ENCODE results near the gene SCFD2.
"Not testable (repeated sequence)": the region's sequence is repeated elsewhere in the genome, so short reads cannot be mapped to it uniquely, and the experiment has no call there.

SCFD2 gene

DNA sequence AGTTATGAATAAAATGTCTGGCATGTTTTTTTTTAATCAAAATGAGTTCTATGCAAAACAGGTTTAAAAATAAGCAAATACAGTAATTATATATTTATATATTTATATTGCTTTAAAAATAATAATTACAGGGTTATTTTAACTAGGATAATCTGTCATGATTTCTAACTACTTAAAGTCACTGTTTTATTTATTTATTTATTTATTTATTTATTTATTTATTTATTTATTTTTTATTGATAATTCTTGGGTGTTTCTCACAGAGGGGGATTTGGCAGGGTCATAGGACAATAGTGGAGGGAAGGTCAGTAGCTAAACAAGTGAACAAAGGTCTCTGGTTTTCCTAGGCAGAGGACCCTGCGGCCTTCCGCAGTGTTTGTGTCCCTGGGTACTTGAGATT, 129.2 kb downstream of the SCFD2 start:
- not testable (repeated sequence) for DNase-seq

DNA sequence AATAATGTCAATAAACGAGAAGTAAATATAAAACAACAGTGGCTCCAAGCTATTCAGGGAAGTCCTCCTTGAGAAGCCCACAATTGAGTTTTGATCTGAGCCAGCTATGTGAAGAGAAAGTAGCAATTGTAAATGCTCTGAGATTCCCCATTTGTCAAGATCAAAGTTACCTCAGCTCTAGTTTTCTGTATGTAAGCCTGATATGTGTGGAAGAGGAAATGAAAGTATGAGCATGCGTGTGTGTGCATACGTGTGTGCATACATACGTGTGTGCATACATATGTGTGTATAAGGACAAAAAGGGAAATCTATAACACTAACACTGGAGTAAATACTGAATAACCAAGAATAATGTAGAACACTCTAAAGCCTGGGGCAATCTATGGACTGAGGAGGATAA, 130.3 kb downstream of the SCFD2 start:
- no peak for DNase-seq

DNA sequence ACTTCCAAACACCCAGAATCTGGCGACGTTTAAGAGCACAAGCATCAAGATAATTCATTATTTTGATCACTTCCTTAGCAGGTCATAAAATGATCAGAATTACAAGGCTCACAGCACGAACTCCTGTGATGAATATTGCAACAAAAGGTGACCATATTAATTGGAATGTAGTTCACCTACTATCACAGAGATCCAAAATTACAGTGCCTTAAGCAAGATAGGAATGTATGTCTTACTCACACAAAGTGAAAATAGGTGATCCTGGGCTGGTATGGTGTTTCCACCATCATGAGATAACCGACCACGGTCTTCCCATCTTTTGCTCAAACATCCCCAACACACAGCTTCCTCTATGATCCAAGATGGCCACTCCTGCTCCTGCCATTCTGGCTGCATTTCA, 131.2 kb downstream of the SCFD2 start:
- no peak for DNase-seq

DNA sequence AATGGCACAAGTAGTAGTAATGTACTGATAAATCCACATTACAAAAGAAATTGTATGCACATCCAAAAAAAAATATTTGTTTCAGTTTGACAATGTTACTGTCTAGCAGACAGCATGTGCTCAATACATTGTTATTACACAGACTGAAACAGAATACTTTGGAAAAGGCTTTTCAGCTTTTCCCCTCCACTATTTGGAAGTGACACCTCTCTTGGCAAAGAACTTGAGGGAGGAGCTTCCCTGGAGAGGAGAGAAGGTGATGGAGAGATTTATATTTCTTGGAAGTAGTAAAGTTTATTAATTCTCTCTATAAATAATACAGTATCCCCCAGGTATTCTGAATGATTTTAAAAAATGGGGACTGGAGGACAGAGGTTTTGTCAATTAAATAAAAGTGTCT, 131.8 kb downstream of the SCFD2 start:
- no peak for DNase-seq

DNA sequence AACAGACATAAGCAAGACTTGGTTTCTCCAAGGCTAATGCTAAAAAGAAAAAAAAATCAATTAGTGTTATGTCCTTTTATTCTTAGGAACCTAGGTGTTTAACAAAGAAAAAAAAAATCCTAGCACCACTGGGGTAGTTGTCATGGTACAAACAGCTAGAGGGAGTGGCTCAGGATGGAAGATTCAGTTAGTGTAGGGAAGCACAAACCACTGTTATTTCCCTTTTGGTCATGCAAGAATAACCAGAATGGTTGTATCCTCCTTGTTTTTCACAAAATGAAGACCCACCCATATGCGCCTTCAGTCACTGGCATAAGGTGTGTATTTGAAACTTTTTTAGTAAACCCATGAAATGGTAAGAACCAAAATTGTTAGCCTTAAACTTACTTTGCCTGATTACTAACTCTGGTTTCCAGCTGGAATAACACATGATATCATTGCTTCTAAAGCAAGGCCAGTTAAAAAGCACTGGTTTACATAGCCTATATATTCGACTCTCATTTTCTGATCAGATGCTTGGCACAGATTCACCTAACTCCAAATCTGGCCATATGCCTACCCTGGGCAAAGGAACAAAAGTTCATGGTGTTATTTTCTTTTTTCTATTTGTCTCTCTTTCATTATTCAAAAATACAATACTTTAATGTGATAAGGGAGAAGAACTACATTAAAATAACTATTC, 132.6 kb downstream of the SCFD2 start:
- DNase-seq, result no peak

DNA sequence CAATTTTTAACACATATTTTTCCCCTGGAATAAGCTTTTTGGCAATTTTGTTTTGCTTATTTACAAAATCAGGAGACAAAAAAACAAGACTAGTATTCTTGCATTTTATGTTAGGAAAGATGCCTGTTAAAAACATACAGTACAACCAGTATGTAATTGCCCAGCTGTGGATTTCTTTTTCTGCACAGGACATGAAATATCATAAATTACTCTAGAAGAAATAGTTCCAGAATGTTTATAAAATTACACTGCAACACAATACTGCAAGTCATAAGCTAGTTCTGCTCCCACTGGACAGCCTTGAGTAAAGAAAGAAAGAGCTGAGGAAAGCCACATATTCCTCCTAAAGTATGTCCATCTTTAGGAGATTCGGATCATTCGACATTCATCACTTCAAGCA, 133.5 kb downstream of the SCFD2 start:
- DNase-seq, result no peak

DNA sequence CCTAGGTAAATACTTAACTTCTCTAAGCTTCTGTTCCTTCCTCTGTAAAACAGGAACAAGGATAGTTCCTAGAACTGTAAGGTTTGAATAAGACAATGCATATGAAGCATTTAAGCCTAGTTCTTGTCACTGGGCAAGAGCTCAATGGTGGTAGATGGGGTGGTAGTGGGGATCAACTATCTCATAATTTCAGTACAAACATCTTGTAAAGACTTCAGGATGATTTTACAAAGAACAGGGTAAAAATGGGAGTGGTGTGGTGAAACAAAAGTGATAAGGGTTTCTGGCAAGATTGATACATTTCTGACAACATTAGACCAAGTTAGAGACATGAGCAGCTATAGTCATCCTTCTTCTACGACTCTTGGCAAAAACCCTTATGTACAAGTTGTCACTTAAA, 137.8 kb downstream of the SCFD2 start:
- DNase-seq, result no peak

DNA sequence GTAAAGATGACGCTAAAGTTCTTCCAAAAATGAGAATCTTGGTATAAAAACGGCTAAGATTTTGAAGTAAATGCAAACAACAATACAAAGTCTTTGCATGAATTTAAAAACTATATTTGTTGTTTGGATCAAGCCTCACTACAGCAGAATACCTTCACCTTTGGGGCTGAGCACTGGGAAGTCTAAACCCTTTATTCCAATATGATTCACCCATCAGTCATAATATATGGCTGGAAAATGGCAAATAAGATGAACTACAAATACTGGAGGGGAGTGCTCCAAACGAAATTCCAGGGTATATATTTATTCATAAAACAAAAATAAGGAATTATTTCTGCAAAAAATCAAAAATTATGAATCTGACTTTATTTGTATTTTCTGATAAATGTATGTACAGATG, 138.4 kb downstream of the SCFD2 start:
- DNase-seq, result no peak

DNA sequence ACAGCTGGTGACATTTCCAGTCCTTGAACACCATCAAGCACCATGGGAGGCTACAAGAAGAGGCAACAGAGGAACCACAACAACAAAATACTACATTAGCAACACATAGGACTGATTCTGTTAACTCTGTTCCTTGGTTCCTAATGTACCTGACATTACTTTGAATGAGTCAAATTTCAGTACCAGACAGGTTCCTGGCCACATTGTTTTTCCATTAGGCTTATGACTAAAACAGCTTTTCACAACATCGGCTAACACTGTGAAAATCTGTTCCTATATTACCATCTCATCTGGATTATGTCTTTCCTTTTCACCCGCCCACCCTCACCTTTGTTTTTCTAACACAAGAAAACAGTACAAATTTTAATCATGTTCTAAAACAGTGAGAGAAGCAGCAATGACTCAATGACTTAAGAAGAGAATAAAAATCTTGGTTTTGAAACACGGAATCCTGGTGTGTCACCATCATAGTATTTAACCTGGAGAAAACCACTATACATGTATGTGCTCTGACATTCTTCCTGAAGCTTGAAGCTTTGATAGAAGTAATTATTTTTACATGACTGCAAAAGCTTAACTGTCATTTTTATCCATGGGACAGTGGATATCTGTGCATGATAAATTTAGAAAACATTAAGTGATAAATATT, 143.9 kb downstream of the SCFD2 start:
- no peak for DNase-seq

DNA sequence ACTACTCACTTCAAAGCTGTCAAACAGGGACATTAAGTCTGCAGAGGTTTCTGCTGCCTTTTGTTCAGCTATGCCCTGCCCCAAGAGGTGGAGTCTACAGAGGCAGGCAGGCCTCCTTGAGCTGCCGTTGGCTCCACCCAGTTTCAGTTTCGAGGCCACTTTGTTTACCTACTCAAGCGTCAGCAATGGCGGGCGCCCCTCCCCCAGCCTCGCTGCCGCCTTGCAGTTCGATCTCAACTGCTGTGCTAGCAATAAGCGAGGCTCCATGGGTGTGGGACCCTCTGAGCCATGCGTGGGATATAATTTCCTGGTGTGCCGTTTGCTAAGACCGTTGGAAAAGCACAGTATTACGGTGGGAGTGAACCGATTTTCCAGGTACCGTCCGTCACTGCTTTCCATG, 146.7 kb downstream of the SCFD2 start:
- not testable (repeated sequence) for DNase-seq

DNA sequence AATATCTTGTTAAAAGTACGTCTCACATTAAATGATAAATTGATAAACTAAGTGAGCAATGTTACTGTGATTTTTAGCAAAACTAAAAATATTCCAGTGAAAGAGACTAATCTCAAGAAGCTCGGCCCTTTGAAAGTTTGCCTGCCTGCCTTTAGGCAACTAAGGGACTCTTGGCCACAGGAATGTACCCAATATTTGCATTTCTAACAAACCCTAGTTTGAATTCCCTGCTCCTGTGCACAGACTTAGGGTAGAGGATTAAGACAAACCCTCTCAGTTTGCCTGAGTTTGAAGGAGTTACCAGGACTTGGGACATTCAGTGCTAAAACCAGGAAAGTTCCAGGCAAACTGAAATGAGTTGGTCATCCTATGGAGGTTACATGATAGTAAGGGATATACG, 157.1 kb downstream of the SCFD2 start:
- no peak for DNase-seq

DNA sequence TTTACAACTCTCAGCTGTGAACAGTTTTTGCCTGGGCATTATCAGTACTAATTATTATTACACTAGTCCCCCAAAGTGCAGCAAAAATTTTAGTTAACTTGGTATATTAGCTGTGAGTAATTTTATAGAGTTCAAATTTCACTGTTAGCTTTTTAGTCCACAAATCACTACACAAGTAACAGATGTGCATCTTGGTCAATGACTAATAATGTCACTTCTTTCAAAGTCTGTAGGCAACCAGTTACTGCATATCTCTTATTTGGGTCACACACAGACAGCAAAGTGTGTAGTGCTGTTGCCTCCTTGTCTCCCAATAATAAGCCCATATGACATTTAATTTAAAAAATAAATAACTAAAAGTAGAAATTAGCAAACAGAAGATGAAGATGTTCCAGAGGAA, 159.9 kb downstream of the SCFD2 start:
- DNase-seq, result no peak

DNA sequence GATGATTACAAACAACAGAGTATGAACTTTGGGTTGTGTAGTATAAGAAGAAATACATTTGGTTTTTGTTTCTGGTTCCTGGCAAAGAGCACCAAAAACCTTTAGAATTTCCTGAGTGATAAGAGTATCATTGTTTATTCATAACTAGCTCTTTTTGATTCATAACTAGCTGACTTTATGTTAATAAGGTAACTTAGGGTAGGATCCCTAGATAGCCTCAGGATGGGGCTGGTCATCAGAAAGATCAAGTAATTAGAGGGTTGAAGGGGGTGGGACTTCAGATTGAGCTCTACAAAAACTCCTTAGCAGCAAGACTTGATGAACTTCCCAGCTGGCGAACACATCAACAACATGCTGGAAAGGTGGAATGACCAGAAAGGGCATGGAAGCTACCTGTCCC, 166.5 kb downstream of the SCFD2 start:
- no peak for DNase-seq

DNA sequence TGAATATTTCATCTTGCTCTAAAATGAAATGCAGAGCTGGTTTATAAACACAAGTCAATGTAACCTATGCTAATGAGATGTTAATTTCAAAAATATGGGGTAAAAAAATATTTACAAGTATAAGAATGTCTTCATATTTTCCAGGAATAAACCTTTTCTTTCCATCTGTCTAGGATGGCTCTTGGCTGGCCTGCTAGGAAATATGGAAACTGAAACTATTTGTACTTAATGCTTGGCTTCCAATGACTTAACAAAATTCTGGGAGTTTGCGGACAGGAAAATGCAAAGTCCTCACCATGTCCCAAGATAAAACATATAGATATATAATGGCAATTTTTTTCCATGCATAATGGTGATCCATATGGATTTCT, 168.1 kb downstream of the SCFD2 start:
- DNase-seq, result no peak

DNA sequence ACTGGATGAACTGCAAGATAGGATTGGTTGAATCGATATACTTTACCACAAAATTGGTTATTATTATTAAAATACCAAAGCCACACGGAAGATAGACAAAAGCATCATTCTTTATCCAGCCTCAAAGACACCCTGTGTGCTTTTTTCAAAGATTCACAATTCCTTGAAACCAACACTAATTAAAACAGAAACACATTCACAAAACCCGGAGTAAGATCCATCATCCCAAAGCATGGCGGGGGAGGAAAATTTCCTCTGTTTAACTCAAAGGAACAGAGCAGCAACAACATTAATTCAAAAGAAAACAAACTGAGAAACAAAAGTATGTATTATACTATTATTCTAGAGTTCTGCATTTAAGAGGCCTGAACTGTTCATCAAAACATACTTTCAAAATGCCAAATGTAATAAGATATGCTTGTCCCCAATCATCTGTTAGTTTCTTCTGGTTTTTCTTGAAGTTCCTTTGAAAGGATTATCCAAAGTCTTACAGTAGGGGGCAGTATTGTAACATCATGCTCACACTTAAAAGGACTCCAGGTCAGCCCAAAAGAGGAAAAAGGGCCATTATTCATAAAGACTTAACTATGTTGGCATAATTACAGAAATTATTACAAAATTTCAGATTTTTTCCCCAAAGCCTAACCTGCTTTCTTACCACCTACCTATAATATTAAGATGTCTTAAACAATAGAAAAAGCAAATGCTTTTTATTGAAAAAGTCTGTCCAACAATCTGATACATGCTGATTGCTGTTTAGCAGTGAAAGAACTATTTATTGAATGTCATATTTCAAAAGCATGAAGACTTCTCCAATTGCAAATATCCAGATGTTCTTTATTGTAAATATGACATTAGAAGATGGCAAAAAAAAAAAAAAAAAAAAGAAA, 168.7 kb downstream of the SCFD2 start:
- no peak for DNase-seq

DNA sequence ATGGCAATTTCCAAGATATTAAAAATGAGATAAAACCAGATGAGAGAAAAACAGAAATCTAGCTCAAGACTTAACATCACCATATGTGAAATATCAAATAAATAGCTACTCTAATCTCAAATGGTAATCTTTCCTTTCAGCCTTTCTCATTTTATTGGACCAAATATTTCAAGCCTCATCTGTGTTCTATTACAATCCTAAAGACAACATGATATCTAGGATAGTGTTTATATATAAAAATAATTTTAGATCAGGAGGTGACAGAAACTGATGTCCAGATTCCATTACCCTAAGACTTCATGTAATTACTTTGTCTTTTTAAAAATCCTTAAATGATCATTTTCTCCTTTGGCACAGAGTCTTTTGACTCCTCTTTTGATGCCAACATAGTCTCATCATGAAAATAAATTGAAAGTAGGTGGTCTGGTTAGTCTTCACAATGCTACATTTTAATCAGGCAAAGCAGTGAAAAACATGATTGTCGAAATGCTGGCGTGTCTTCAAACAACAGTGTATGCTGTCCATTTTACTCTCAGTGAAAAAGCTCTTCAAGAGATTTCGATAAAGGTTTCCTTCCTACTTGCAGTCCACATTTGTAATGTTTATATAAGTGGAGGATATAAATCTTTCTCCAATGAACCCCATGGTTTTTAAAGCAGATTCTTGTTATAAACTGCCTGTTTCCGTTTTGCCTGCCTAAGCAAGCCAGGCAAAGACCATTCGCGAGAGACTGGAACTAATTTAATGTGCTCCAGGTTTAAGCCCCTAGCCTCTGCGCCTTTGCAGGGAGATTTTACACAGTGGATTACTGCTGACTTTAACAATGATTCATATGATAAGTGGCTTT, 169.8 kb downstream of the SCFD2 start:
- DNase-seq, result no peak

DNA sequence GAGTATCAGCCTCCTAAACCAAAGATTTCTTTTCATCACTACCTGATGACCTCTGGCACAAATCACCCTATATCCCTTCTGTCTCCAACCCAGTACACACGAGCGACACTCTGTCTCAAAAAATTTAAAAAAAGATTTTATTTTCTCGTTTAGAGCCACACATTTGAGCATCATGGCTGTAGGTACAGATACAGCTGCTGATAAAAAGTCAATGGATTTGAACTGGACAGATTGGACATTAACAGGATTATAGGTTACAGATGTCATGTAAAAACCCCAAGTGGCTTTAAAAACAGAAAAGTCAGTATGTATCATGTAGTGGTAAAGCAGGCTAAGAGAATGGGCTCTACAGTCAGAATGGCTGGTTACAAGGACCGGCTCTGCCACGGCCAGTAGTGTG, 171.1 kb downstream of the SCFD2 start:
- no peak for DNase-seq

DNA sequence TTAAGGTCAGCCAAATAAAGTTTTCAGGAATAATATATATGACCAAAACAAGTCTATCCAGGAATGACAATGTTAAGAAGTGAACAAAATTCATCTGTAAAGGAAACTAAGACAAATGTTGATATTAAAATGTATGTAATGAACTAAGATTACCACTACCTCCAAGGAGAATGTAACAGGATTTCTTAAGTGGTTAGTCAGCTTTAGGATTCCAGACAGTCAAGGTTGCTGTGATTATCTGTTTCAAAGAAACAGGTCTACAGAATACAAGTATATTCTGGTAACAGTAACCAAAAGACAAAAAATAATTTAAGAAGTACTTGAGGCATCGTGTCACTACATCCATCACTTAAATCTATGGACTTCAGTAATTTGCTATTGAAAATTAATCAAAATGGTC, 172.8 kb downstream of the SCFD2 start:
- no peak for DNase-seq

DNA sequence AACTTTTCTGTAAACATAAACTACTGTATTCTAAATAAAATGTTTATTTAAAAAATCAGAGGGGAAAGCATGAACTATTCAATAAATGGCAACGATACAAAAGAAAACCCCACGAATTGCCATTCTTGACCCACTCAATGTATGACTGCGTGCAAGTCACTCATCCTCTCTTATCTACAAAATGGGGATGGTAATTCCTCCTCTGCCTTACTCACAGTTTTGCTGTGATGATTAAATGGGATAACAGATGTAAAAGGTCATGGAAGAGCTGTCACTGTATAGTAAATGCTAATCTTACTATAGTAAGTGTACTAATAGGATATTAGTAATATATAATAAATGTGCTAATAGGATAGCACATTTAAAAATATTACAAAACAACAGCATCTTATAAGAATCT, 173.4 kb downstream of the SCFD2 start:
- DNase-seq, result no peak

DNA sequence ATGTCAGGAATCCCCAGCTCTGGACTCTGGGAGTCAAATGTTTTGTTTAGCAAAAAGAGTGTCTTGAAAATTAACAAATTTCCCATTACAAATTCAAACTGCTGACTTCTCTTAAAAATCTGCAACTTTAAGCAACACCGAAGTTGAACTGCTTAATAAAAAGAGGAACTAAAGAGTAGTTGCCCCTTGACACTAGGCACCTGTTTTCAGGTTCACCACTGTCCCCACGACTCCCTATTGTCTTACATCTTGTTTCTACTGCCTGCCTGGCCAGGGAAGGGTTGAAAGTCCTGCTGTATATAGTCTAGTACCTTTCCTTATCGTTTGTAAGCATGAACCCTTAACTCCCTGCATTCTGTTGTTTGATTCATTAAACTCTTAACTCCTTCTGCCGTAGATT, 173.9 kb downstream of the SCFD2 start:
- DNase-seq, result no peak

DNA sequence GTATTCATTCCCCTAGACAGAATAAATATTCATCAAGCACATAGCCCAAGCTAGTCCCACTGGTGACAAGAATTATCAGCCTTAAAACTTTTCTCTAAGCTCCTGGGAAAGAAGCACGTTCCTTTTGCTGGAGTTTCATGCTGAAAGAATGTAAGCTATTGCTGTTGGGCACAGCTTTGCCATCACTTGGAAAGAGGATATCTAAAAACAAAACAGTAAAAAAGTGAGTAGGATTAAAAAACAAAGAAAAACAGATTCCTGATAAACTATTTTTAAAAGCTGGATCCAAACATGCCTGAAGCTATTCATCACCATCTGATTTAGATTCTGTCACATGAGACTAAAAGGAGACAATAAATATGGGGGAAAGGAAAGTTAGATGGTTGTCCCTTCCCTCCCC, 176.8 kb downstream of the SCFD2 start:
- no peak for DNase-seq

DNA sequence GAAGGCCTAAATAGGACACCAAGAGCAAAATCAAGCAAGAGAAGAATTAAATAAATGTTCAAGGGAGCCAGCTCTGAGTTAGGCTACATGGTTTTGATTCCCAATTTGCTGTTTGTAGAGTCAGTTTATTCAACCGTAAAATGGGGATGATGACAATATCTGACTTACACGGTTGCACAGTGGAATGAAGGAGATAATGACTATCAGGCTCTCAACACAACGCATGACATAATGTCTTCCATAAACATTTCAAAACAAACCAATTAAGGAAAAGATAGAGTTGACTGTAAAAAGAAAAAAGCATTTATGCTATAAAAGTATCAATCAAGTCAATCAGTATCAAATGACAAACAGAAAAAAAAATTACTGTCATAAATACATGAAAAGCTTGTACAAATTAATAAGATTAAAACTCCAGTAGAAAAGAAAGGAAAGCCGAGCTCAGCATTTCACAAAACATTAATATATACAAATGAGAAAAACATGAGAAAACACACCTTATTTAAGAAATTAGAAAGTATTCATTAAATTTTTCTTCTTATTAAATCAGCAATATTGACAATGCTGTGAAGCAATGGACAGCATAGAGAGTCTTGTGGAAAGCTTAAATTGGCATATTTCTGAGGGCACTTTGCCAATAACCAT, 179.0 kb downstream of the SCFD2 start:
- no peak for DNase-seq

Data from stimulated activated CD4-positive, alpha-beta T cell treated with anti-CD3 and anti-CD28 coated beads, Interleukin-1b, Interleukin-23, amount 100 ng/mL, for 48 hours (primary cell).